Left cardiac atrium (tissue), 4 donors: ENCODE measurements around the gene CCDC85C. TPM values are rescaled to one million over a fixed set of nuclear protein-coding genes. Genes with fewer than 3 reads are reported as not detected.

Source experiments
- ATAC-seq, 2 donors: fragments of 200-7000 bp; cut with Tn5 transposase; one replicate each; pipeline ENCODE4 v1.9.1; 2020; ENCODE audit warnings: mild to moderate bottlenecking in 2 of 2, moderate library complexity in 2 of 2
- DNase-seq: peaks from one replicate; pipeline ENCODE4 v3.0.0-alpha.2; 2020
- intact Hi-C, 2 donors: fragments of 100-400 bp; cut with DNase I; formaldehyde crosslinking; loops; one replicate each; pipeline versions ENCODE4 v1.14.1 to v1.15.1; 2022 to 2023
- total RNA-seq, 2 donors: library from RNA; stranded (reverse); fragmentation: NEBNext Ultra II Directional; extraction: Animal tissue kit (Norgen Biotek cat#: 25700); gene quantifications; one replicate each; pipeline ENCODE4 v1.2.1, GENCODE V29; 2021
- donor health status: DM: no; HTN: yes; CAD: no.
- donor health status: DM: no; HTN: yes; CAD: no; lungs with severe emphysema.
- donor health status: DM: yes; HTN: yes; CAD: no.
- donor health status: Dilated cardiomyopathy.

CCDC85C gene
- total RNA-seq, 2 donors from 2014 or later = 21.4 to 24.7 TPM

DNA sequence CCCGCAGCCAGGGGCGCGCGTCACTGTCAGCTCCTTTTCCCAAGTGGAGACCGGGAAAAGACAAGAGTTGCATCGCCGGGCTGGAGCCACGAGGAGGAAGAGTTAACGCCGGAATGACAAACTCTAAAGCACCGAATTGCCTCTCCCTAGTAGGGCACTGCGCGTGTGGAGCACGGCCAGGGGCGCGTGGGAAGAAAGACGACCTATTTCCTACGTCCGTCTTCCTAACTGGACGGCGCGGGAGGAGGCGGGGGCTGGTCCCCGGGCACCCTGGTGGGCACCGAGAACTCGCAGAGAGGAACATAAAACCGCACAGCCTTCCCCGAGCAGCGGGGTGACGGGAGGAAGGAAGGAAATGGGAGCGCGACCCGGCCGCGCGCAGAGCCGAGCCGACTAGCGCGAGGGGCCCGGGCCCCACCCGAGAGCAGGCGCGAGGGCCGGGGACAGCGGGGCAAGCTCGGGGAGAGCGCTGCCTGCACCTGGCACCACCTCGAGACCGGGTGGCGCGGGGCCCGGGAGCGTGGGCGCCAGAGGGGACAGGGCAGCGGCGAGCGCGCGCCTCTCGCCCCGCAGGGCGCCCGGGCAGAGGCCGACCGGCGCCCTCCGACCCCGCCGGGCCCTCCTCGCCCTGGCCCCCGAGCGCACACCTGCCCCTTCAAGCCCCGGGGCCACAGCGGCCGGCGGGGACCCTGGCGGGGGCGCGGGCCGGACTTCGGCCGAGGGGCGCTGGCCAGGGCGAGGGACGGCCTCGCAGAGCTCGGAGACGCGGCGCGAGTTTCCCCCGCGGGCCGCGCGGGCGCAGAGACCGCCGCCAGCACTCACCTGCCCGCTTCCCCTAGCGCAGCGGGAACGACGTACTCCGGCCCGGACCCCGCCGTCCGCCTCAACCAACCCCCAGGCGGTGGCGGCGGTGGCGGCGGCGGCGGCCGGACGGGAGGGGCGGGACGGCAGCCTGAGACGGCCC lies 123.8 kb downstream of the CCDC85C start, which contains the start of gene SETD3:
TSS of gene SETD3 (minus strand) at position 954 of the 964 bp plus-strand sequence. CDS start 15,054 bp downstream, outside the sequence.
- DNase-seq (peak; percentile 81), ATAC-seq (peak; percentile 4)
- intact Hi-C loops = no loop called here

GRCh38 chr14:99479160-99479905 lies 124.7 kb downstream of the CCDC85C start:
- intact Hi-C loops = no loop called here
- ATAC-seq (no peak), DNase-seq (no peak)

DNA sequence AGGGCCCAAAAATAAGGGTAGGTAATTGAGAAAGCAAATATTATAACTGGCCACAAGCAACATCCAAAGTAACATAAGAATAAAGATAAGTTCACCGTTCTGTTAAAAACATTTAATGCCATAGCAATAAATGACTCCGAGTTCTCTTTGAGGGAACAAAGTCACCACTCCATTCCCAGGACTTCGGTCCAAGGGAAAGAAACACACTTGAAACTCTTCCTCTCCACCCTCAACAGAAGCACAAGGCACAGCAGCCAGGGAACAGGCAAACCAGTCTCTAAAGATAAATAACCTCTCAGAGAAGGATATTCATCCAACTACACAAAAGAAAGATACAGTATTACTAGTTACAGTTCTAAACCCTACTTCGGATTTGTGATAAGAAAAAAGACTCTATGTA lies 125.9 kb downstream of the CCDC85C start:
- intact Hi-C loops = no loop called here
- no peak for DNase-seq
- ATAC-seq = no peak

- ATAC-seq = no peak
- intact Hi-C loops = no loop called here
- DNase-seq = no peak
Measured at GRCh38 chr14:99476864-99477263, 127.1 kb downstream of the CCDC85C start.

- ATAC-seq (no peak), DNase-seq (no peak)
Measured at GRCh38 chr14:99475660-99476059, 128.3 kb downstream of the CCDC85C start.

DNA sequence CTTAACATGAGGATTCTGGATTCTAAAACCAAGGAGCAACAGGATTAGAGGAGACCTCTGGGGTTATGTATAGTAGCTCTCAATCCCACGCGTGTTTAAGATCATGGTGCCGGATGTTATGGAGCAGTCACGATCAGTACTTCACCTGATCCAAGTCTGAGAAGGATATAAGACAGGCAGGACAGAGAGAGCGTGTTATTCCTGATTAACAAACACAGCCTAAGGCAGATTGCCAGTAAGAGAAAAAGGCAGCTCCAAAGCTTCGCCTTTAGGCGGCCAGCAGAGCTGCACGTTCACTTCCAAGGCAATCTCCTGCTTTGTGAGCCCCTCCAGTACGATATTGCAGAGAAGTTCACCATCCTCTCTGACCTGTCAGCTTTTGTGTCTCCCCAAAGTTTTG lies 128.8 kb downstream of the CCDC85C start:
- no peak for DNase-seq
- peak; percentile 24 to 30 for ATAC-seq
- intact Hi-C loops = no loop called here

More at GRCh38 chr14:99475660-99476059, 128.3 kb downstream of the CCDC85C start:
- intact Hi-C loops = no loop called here

- DNase-seq (no peak), ATAC-seq (no peak)
- intact Hi-C loops = no loop called here
Measured at GRCh38 chr14:99473458-99473857, 130.5 kb downstream of the CCDC85C start.

GRCh38 chr14:99472937-99473336 lies 131.1 kb downstream of the CCDC85C start:
- no peak for ATAC-seq
- no peak for DNase-seq
- intact Hi-C loops = no loop called here

GRCh38 chr14:99471731-99472130 lies 132.3 kb downstream of the CCDC85C start:
- ATAC-seq = no peak
- intact Hi-C loops = no loop called here
- no peak for DNase-seq

- ATAC-seq (no peak), DNase-seq (no peak)
- intact Hi-C loops = no loop called here
Measured at GRCh38 chr14:99468836-99469592, 135.0 kb downstream of the CCDC85C start.

DNA sequence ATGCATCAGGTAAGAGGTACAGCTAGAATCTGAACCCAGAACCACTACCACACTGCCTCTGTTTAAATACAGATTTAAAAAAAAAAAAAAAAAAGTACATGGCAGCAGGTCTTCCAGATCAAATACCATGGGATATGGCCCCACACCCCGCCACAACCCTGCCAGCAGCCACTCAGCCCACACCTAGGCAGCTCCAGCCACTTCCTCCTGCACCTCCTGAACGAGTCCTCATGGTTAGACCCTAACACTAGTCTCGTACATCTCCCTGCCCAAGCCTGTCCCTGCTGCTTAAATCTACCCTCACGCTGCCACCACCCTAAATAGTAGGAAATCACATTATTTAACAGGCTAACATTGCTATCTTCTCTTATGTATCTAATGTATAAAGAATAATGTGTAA lies 135.9 kb downstream of the CCDC85C start:
- ATAC-seq = peak in 1 of 2 donors; percentile 26
- no peak for DNase-seq
- intact Hi-C loops = no loop called here

GRCh38 chr14:99467336-99468078 lies 136.5 kb downstream of the CCDC85C start:
- intact Hi-C loops = no loop called here
- peak; percentile 62 for ATAC-seq
- no peak for DNase-seq

GRCh38 chr14:99466758-99467157 lies 137.2 kb downstream of the CCDC85C start:
- ATAC-seq (no peak), DNase-seq (no peak)
- intact Hi-C loops = no loop called here

GRCh38 chr14:99465288-99465687 lies 138.7 kb downstream of the CCDC85C start:
- intact Hi-C loops = no loop called here
- DNase-seq (no peak), ATAC-seq (no peak)

DNA sequence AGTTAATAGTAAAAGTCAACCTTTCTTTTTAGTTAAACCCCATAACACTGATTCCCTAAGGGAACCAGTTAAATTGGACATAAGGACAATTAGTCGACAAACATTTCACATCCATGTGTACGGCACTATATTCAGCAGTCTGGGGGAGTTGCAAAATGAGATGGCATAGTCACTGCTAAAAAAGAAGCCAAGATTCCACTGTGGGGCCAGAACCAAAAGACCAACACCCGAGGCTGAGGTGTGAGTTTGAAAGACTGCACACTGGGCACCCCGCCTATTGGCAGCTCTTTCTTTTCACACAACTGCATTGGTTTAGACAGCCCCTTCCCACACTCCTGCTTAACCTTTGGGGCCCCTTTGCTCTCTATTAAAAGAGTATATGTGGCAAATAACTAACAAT lies 140.0 kb downstream of the CCDC85C start:
- DNase-seq (no peak), ATAC-seq (peak; percentile 21 to 67)
- intact Hi-C loops = no loop called here

DNA sequence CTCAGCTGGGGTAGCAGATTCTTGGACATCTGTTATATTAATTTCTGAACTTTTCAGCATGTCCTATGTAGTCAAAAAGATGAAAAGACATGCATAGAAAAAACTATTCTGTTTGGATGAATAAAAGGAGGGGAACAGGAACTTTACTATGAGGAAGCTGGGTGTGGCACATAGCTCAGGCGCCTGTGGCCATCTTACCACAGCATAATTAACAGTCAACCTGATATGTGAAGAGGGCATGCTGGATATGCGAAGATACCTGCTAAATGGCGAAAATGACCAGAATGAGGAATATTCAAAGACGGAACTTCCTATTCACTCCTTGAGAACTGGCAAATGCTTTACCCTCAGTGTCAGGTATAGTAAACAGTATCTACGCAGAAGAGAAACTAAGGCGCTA lies 141.8 kb downstream of the CCDC85C start:
- DNase-seq (no peak), ATAC-seq (no peak)
- intact Hi-C loops = no loop called here

DNA sequence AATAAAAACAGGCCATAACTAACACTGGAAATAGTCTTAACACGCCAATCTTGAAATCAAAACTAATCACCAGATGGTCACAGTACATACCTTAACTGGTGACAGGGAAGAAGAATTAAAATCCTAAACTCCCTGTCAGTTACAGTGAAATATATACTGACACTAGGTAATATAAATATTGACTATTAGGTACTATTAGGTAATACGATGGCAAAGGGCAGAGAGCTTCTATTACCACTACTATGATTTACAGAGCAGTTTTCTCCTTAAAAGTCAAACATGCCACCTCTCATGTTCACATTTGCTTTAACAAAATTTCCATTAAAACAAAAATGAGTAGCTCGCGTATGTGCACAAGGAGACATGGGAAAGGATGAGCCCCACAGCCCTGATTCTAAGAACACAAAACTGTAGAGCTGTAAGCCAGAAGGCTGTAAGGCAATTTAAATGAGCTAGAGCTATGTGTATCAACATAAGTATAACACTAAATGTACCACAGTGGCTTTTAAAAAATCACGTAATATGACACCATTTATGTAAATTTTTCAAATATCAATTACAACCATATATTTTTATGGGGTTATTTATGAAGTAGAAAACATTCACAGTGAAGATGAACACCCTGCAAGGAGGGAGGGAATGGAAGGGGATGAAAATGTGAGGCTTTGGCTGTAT lies 142.5 kb downstream of the CCDC85C start:
- no peak for DNase-seq
- intact Hi-C loops = no loop called here
- no peak for ATAC-seq

- DNase-seq (no peak), ATAC-seq (no peak)
- intact Hi-C loops = no loop called here
Measured at GRCh38 chr14:99460793-99461192, 143.2 kb downstream of the CCDC85C start.
